Measurements from ENCODE around the gene MEGF11. TPM values are rescaled to one million over a fixed set of nuclear protein-coding genes. Genes with fewer than 3 reads are reported as not detected.

Gene MEGF11
- total and polyA plus RNA-seq, 2 donors (not counting 1 experiment from before 2014, with no cell fraction given): under 0.01 TPM; not detected in 1

- no peak overlapping the region for H2AFZ ChIP-seq (ENCODE audit: low read length)
- H3K9me3 ChIP-seq (ENCODE audit: control insufficient read depth, insufficient read depth, low read depth, low read length): no peaks in the 10 kb centered on the region
- no peak overlapping the region for H3K27ac ChIP-seq (ENCODE audit: insufficient read depth, low read length)
- H3K27me3 ChIP-seq (ENCODE audit: control insufficient read depth, insufficient read depth, low read length): peaks cover 5% of the 10 kb centered on the region
- no peaks in the 10 kb centered on the region for H4K20me1 ChIP-seq (ENCODE audit: control insufficient read depth, extremely low read depth, insufficient read depth, low read length)
- H3K36me3 ChIP-seq (ENCODE audit: control insufficient read depth, insufficient read depth, low read length): no peaks in the 10 kb centered on the region
- H3K4me3 ChIP-seq (replicated peaks in 1 of 4; ENCODE audit: control extremely low read depth in 1 of 4, insufficient read depth in 1 of 4, low read depth in 3 of 4, low read length in 4 of 4): no peak overlapping the region
- H3K9ac ChIP-seq (ENCODE audit: insufficient read depth, low read length): no peak overlapping the region
- H3K4me2 ChIP-seq (ENCODE audit: extremely low read depth, insufficient read depth, low read length): no peak overlapping the region
- DNase-seq (ENCODE audit: low read depth in 2 of 2): no peak
- no peaks in the 10 kb centered on the region for H3K4me1 ChIP-seq (ENCODE audit: control insufficient read depth, extremely low read depth, insufficient read depth, low read length)
- TF ChIP-seq EZH2 (IDR thresholded peaks at IDR 0.05; ENCODE audit: low read length, missing control alignments) (no peak), CTCF (conservative IDR thresholded peaks at IDR 0.05 in 1 of 2, IDR thresholded peaks at IDR 0.05 in 1 of 2; ENCODE audit: low read depth in 1 of 2, low read length in 2 of 2) (no peak)
- H3K79me2 ChIP-seq (ENCODE audit: control insufficient read depth, insufficient read depth, low read length): no peaks in the 10 kb centered on the region
These were observed 27.8 kb downstream of the MEGF11 start for GRCh38 chr15:66225656-66226274.

- Histone ChIP-seq H3K27me3 (ENCODE audit: control insufficient read depth, insufficient read depth, low read length) (peaks cover 5% of the 10 kb centered on the region), H3K9ac (ENCODE audit: insufficient read depth, low read length) (no peak overlapping the region)
- TF ChIP-seq EZH2 (IDR thresholded peaks at IDR 0.05; ENCODE audit: low read length, missing control alignments) (no peak), CTCF (conservative IDR thresholded peaks at IDR 0.05 in 1 of 2, IDR thresholded peaks at IDR 0.05 in 1 of 2; ENCODE audit: low read depth in 1 of 2, low read length in 2 of 2) (no peak)
These were observed 28.6 kb downstream of the MEGF11 start for GRCh38 chr15:66224946-66225345.

GRCh38 chr15:66222273-66223198 lies 31.0 kb downstream of the MEGF11 start:
- no peaks in the 10 kb centered on the region for H3K27me3 ChIP-seq (ENCODE audit: control insufficient read depth, insufficient read depth, low read length)
- H3K79me2 ChIP-seq (ENCODE audit: control insufficient read depth, insufficient read depth, low read length): no peaks in the 10 kb centered on the region
- no peak for TF ChIP-seq CTCF (conservative IDR thresholded peaks at IDR 0.05 in 1 of 2, IDR thresholded peaks at IDR 0.05 in 1 of 2; ENCODE audit: low read depth in 1 of 2, low read length in 2 of 2)
- TF ChIP-seq EZH2 (IDR thresholded peaks at IDR 0.05; ENCODE audit: low read length, missing control alignments): no peak
- no peaks in the 10 kb centered on the region for H3K36me3 ChIP-seq (ENCODE audit: control insufficient read depth, insufficient read depth, low read length)
- no peak for DNase-seq (ENCODE audit: low read depth in 2 of 2)
- H3K9me3 ChIP-seq (ENCODE audit: control insufficient read depth, insufficient read depth, low read depth, low read length): no peaks in the 10 kb centered on the region
- no peak overlapping the region for H3K4me3 ChIP-seq (replicated peaks in 1 of 4; ENCODE audit: control extremely low read depth in 1 of 4, insufficient read depth in 1 of 4, low read depth in 3 of 4, low read length in 4 of 4)
- no peaks in the 10 kb centered on the region for H3K4me1 ChIP-seq (ENCODE audit: control insufficient read depth, extremely low read depth, insufficient read depth, low read length)
- no peak overlapping the region for H3K9ac ChIP-seq (ENCODE audit: insufficient read depth, low read length)
- H4K20me1 ChIP-seq (ENCODE audit: control insufficient read depth, extremely low read depth, insufficient read depth, low read length): no peaks in the 10 kb centered on the region
- H3K27ac ChIP-seq (ENCODE audit: insufficient read depth, low read length): no peak overlapping the region
- H2AFZ ChIP-seq (ENCODE audit: low read length): no peak overlapping the region
- H3K4me2 ChIP-seq (ENCODE audit: extremely low read depth, insufficient read depth, low read length): no peak overlapping the region

More at GRCh38 chr15:66224946-66225345, 28.6 kb downstream of the MEGF11 start:
- Histone ChIP-seq H4K20me1 (ENCODE audit: control insufficient read depth, extremely low read depth, insufficient read depth, low read length) (no peaks in the 10 kb centered on the region), H3K79me2 (ENCODE audit: control insufficient read depth, insufficient read depth, low read length) (no peaks in the 10 kb centered on the region), H3K27ac (ENCODE audit: insufficient read depth, low read length) (no peak overlapping the region), H3K4me3 (replicated peaks in 1 of 4; ENCODE audit: control extremely low read depth in 1 of 4, insufficient read depth in 1 of 4, low read depth in 3 of 4, low read length in 4 of 4) (no peak overlapping the region), H3K4me2 (ENCODE audit: extremely low read depth, insufficient read depth, low read length) (no peak overlapping the region), H3K36me3 (ENCODE audit: control insufficient read depth, insufficient read depth, low read length) (no peaks in the 10 kb centered on the region), H2AFZ (ENCODE audit: low read length) (no peak overlapping the region), H3K4me1 (ENCODE audit: control insufficient read depth, extremely low read depth, insufficient read depth, low read length) (no peaks in the 10 kb centered on the region), H3K9me3 (ENCODE audit: control insufficient read depth, insufficient read depth, low read depth, low read length) (no peaks in the 10 kb centered on the region)
- DNase-seq (ENCODE audit: low read depth in 2 of 2): no peak
